Stimulated activated CD4-positive, alpha-beta T cell treated with anti-CD3 and anti-CD28 coated beads, Interleukin-12 subunit alpha, Interleukin-12 subunit beta, amount 100 ng/mL, for 4 hours (primary cell): ENCODE results near the gene GSTA4.

ENCODE experiments used
- DNase-seq: peaks from one replicate; pipeline ENCODE4 v3.0.0-alpha.2; 2020

Gene GSTA4

GRCh38 chr6:52995089-52995912 is at the start of gene GSTA4:
TSS of gene GSTA4 (minus strand) at chr6:52995284. CDS start at chr6:52994243, 1,041 bp downstream.
- DNase-seq: peak; percentile 77

- DNase-seq: no peak
These were observed 49.5 kb upstream of the GSTA4 start for GRCh38 chr6:53044572-53044971.

GRCh38 chr6:53044071-53044470 is 49.0 kb upstream of the GSTA4 start:
- DNase-seq: no peak

- no peak for DNase-seq
These were observed 48.5 kb upstream of the GSTA4 start for GRCh38 chr6:53043581-53043980.

GRCh38 chr6:53042112-53042511 is 47.0 kb upstream of the GSTA4 start:
- no peak for DNase-seq

GRCh38 chr6:53041356-53041755 is 46.3 kb upstream of the GSTA4 start:
- no peak for DNase-seq

- DNase-seq: no peak
These were observed 43.5 kb upstream of the GSTA4 start for GRCh38 chr6:53038596-53038995.

GRCh38 chr6:53038141-53038540 is 43.1 kb upstream of the GSTA4 start:
- DNase-seq: no peak

GRCh38 chr6:53035549-53036213 is 40.6 kb upstream of the GSTA4 start:
- DNase-seq: no peak

- DNase-seq: no peak
These were observed 38.7 kb upstream of the GSTA4 start for GRCh38 chr6:53033764-53034163.

- DNase-seq: no peak
These were observed 37.8 kb upstream of the GSTA4 start for GRCh38 chr6:53032849-53033248.

GRCh38 chr6:53031281-53031680 is 36.2 kb upstream of the GSTA4 start:
- DNase-seq: no peak

- no peak for DNase-seq
These were observed 34.7 kb upstream of the GSTA4 start for GRCh38 chr6:53029761-53030160.

- no peak for DNase-seq
These were observed 34.2 kb upstream of the GSTA4 start for GRCh38 chr6:53029257-53029656.

GRCh38 chr6:53028467-53028866 is 33.4 kb upstream of the GSTA4 start:
- DNase-seq: no peak

GRCh38 chr6:53027131-53027718 is 32.1 kb upstream of the GSTA4 start:
- no peak for DNase-seq

GRCh38 chr6:53026526-53026925 is 31.4 kb upstream of the GSTA4 start:
- no peak for DNase-seq

GRCh38 chr6:53023323-53023722 is 28.2 kb upstream of the GSTA4 start:
- DNase-seq: no peak

GRCh38 chr6:53020005-53020744 is 25.1 kb upstream of the GSTA4 start:
- DNase-seq: no peak

- no peak for DNase-seq
These were observed 23.4 kb upstream of the GSTA4 start for GRCh38 chr6:53018446-53018845.

- DNase-seq: no peak
These were observed 20.4 kb upstream of the GSTA4 start for GRCh38 chr6:53015486-53015885.

GRCh38 chr6:53014744-53015143 is 19.7 kb upstream of the GSTA4 start:
- DNase-seq: no peak

- no peak for DNase-seq
These were observed 19.0 kb upstream of the GSTA4 start for GRCh38 chr6:53014063-53014462.
